ENCODE data around the gene PRKCE. TPM values are rescaled to one million over a fixed set of nuclear protein-coding genes. Genes with fewer than 3 reads are reported as not detected.

The PRKCE gene
- total and polyA plus RNA-seq, 2 experiments from 2014 or later, result 0.94 to 1.2 TPM

DNA sequence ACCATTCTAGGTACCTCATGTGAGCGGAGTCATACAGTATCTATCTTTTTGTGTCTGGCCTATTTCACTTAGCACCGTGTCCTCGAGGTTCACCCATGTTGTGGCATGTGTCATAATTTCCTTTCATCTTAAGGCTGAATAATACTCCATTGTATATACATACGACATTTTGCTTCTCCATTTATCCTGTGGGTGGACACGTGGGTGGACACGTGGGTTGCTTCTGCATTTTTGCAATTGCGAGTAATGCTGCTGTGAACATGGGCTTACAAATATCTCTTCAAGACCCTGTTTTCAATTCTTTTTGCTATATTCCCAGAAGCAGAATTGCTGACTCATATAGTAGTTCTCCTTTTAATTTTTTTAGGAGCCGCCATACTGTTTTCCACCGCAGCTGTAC lies 402.1 kb downstream of the PRKCE start:
- H3K27me3 Mint-ChIP-seq (ENCODE audit: insufficient read depth, low read depth, poor library complexity), result peaks cover 5% of the 10 kb centered on the region
- Histone ChIP-seq H3K27ac (ENCODE audit: low read depth) (no peak overlapping the region), H3F3A (replicated peaks; ENCODE audit: low read depth) (no peaks in the 10 kb centered on the region), H3K79me2 (replicated peaks; ENCODE audit: insufficient read depth) (no peaks in the 10 kb centered on the region), H3K4me2 (no peak overlapping the region), H3K4me3 (no peak overlapping the region), H2AFZ (no peak overlapping the region), H3K36me3 (ENCODE audit: insufficient read depth) (no peaks in the 10 kb centered on the region; the same call in 1 of the 2 replicates), H4K20me1 (replicated peaks; ENCODE audit: insufficient read depth) (no peaks in the 10 kb centered on the region), H3K4me1 (ENCODE audit: insufficient read depth) (no peaks in the 10 kb centered on the region), H3K27me3 (ENCODE audit: insufficient read depth) (no peaks in the 10 kb centered on the region), H3K9me2 (ENCODE audit: insufficient read depth) (0 out of 2 replicates have a peak, but pooled peaks cover 9% of the 10 kb centered on the region)
- H3K27ac Mint-ChIP-seq, result no peak overlapping the region
- TF ChIP-seq, protein P1, sequence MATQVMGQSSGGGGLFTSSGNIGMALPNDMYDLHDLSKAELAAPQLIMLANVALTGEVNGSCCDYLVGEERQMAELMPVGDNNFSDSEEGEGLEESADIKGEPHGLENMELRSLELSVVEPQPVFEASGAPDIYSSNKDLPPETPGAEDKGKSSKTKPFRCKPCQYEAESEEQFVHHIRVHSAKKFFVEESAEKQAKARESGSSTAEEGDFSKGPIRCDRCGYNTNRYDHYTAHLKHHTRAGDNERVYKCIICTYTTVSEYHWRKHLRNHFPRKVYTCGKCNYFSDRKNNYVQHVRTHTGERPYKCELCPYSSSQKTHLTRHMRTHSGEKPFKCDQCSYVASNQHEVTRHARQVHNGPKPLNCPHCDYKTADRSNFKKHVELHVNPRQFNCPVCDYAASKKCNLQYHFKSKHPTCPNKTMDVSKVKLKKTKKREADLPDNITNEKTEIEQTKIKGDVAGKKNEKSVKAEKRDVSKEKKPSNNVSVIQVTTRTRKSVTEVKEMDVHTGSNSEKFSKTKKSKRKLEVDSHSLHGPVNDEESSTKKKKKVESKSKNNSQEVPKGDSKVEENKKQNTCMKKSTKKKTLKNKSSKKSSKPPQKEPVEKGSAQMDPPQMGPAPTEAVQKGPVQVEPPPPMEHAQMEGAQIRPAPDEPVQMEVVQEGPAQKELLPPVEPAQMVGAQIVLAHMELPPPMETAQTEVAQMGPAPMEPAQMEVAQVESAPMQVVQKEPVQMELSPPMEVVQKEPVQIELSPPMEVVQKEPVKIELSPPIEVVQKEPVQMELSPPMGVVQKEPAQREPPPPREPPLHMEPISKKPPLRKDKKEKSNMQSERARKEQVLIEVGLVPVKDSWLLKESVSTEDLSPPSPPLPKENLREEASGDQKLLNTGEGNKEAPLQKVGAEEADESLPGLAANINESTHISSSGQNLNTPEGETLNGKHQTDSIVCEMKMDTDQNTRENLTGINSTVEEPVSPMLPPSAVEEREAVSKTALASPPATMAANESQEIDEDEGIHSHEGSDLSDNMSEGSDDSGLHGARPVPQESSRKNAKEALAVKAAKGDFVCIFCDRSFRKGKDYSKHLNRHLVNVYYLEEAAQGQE (IDR thresholded peaks at IDR 0.05; ENCODE audit: unreplicated experiment), result no peak
- TF ChIP-seq ZNF331 (CRISPR knock-in tag; IDR thresholded peaks at IDR 0.05; ENCODE audit: low read depth), result no peak
- no peak for TF ChIP-seq POLR2AphosphoS5 (IDR thresholded peaks at IDR 0.05; ENCODE audit: low read depth)
- no peak for TF ChIP-seq ZNF114 (CRISPR knock-in tag; IDR thresholded peaks at IDR 0.05)
- TF ChIP-seq EZH2phosphoT487 (IDR thresholded peaks at IDR 0.05; ENCODE audit: unreplicated experiment), result no peak
- TF ChIP-seq, protein P2, sequence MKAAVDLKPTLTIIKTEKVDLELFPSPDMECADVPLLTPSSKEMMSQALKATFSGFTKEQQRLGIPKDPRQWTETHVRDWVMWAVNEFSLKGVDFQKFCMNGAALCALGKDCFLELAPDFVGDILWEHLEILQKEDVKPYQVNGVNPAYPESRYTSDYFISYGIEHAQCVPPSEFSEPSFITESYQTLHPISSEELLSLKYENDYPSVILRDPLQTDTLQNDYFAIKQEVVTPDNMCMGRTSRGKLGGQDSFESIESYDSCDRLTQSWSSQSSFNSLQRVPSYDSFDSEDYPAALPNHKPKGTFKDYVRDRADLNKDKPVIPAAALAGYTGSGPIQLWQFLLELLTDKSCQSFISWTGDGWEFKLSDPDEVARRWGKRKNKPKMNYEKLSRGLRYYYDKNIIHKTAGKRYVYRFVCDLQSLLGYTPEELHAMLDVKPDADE (IDR thresholded peaks at IDR 0.05), result no peak
- no peak for TF ChIP-seq NANOG (IDR thresholded peaks at IDR 0.05; ENCODE audit: borderline replicate concordance)
- TF ChIP-seq, protein P3, sequence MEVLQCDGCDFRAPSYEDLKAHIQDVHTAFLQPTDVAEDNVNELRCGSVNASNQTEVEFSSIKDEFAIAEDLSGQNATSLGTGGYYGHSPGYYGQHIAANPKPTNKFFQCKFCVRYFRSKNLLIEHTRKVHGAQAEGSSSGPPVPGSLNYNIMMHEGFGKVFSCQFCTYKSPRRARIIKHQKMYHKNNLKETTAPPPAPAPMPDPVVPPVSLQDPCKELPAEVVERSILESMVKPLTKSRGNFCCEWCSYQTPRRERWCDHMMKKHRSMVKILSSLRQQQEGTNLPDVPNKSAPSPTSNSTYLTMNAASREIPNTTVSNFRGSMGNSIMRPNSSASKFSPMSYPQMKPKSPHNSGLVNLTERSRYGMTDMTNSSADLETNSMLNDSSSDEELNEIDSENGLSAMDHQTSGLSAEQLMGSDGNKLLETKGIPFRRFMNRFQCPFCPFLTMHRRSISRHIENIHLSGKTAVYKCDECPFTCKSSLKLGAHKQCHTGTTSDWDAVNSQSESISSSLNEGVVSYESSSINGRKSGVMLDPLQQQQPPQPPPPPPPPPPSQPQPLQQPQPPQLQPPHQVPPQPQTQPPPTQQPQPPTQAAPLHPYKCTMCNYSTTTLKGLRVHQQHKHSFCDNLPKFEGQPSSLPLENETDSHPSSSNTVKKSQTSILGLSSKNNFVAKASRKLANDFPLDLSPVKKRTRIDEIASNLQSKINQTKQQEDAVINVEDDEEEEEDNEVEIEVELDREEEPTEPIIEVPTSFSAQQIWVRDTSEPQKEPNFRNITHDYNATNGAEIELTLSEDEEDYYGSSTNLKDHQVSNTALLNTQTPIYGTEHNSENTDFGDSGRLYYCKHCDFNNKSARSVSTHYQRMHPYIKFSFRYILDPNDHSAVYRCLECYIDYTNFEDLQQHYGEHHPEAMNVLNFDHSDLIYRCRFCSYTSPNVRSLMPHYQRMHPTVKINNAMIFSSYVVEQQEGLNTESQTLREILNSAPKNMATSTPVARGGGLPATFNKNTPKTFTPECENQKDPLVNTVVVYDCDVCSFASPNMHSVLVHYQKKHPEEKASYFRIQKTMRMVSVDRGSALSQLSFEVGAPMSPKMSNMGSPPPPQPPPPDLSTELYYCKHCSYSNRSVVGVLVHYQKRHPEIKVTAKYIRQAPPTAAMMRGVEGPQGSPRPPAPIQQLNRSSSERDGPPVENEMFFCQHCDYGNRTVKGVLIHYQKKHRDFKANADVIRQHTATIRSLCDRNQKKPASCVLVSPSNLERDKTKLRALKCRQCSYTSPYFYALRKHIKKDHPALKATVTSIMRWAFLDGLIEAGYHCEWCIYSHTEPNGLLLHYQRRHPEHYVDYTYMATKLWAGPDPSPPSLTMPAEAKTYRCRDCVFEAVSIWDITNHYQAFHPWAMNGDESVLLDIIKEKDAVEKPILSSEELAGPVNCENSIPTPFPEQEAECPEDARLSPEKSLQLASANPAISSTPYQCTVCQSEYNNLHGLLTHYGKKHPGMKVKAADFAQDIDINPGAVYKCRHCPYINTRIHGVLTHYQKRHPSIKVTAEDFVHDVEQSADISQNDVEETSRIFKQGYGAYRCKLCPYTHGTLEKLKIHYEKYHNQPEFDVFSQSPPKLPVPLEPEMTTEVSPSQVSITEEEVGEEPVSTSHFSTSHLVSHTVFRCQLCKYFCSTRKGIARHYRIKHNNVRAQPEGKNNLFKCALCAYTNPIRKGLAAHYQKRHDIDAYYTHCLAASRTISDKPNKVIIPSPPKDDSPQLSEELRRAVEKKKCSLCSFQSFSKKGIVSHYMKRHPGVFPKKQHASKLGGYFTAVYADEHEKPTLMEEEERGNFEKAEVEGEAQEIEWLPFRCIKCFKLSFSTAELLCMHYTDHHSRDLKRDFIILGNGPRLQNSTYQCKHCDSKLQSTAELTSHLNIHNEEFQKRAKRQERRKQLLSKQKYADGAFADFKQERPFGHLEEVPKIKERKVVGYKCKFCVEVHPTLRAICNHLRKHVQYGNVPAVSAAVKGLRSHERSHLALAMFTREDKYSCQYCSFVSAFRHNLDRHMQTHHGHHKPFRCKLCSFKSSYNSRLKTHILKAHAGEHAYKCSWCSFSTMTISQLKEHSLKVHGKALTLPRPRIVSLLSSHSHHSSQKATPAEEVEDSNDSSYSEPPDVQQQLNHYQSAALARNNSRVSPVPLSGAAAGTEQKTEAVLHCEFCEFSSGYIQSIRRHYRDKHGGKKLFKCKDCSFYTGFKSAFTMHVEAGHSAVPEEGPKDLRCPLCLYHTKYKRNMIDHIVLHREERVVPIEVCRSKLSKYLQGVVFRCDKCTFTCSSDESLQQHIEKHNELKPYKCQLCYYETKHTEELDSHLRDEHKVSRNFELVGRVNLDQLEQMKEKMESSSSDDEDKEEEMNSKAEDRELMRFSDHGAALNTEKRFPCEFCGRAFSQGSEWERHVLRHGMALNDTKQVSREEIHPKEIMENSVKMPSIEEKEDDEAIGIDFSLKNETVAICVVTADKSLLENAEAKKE (CRISPR knock-in tag; IDR thresholded peaks at IDR 0.05), result no peak
- TF ChIP-seq, protein P4, sequence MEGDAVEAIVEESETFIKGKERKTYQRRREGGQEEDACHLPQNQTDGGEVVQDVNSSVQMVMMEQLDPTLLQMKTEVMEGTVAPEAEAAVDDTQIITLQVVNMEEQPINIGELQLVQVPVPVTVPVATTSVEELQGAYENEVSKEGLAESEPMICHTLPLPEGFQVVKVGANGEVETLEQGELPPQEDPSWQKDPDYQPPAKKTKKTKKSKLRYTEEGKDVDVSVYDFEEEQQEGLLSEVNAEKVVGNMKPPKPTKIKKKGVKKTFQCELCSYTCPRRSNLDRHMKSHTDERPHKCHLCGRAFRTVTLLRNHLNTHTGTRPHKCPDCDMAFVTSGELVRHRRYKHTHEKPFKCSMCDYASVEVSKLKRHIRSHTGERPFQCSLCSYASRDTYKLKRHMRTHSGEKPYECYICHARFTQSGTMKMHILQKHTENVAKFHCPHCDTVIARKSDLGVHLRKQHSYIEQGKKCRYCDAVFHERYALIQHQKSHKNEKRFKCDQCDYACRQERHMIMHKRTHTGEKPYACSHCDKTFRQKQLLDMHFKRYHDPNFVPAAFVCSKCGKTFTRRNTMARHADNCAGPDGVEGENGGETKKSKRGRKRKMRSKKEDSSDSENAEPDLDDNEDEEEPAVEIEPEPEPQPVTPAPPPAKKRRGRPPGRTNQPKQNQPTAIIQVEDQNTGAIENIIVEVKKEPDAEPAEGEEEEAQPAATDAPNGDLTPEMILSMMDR (conservative IDR thresholded peaks at IDR 0.05; ENCODE audit: low read depth in 2 of 2), result no peak
- ATAC-seq (no peak), DNase-seq (ENCODE audit: low spot score) (no peak)
- no peaks in the 10 kb centered on the region; the same call in 1 of the 3 replicates for H3K9me3 Mint-ChIP-seq
- H3K4me1 Mint-ChIP-seq, result peaks cover 4% of the 10 kb centered on the region; the same call in 1 of the 3 replicates
- H3K36me3 Mint-ChIP-seq (ENCODE audit: low read depth), result no peaks in the 10 kb centered on the region
- no peak overlapping the region for H3K4me3 Mint-ChIP-seq
